Measurements from ENCODE around the gene ADGRL2. TPM values are rescaled to one million over a fixed set of nuclear protein-coding genes. Genes with fewer than 3 reads are reported as not detected.

The ADGRL2 gene
- polyA plus RNA-seq, 1 donor from 2014 or later, result 190 TPM

DNA sequence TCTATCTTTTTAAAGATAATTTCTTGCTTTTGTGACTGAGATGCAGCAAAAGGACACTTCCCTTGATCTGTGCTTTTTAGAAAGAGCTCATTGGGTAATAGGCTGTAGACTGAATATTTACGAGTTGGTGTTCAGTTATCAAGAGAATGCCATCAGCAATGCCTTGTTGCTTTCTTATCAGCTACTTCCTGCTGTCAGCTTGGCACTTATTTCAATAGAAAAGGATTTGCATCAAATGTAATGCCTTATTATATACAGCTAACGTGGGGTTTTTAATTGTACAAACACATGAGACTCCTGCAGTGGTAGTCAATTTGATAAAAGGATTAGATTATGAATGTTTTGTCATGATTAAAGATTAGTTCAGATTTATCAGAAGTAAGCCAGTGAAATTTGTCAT is 122.2 kb downstream of the ADGRL2 start:
- no peaks in the 10 kb centered on the region for H3K27me3 ChIP-seq (ENCODE audit: insufficient read depth, low read depth, low read length)
- H2AFZ ChIP-seq (ENCODE audit: low read depth, low read length), result no peak overlapping the region
- H3K36me3 ChIP-seq (ENCODE audit: insufficient read depth, low read length), result no peaks in the 10 kb centered on the region
- no peak overlapping the region for H3K4me3 ChIP-seq (ENCODE audit: low read length)
- TF ChIP-seq TAF1 (IDR thresholded peaks at IDR 0.05; ENCODE audit: low read depth) (no peak), SMC3 (conservative IDR thresholded peaks at IDR 0.05; ENCODE audit: poor library complexity) (no peak), POLR2AphosphoS5 (IDR thresholded peaks at IDR 0.05) (no peak), RAD21 (conservative IDR thresholded peaks at IDR 0.05) (no peak)
- H3K9me3 ChIP-seq (ENCODE audit: low read length), result no peaks in the 10 kb centered on the region
- H3K9me2 ChIP-seq (ENCODE audit: insufficient read depth, low read length), result no peaks in the 10 kb centered on the region
- H3K4me2 ChIP-seq (ENCODE audit: low read length), result no peak overlapping the region
- peaks cover 59% of the 10 kb centered on the region for H3K79me2 ChIP-seq (replicated peaks; ENCODE audit: insufficient read depth, low read length)
- no peaks in the 10 kb centered on the region for H4K20me1 ChIP-seq (ENCODE audit: insufficient read depth)
- peaks cover 7% of the 10 kb centered on the region for H3F3A ChIP-seq (ENCODE audit: insufficient read depth, low read length, poor library complexity, severe bottlenecking)
- H3K27ac ChIP-seq (ENCODE audit: low read length), result no peak overlapping the region
- no peak overlapping the region for H3K9ac ChIP-seq (ENCODE audit: low read length)

DNA sequence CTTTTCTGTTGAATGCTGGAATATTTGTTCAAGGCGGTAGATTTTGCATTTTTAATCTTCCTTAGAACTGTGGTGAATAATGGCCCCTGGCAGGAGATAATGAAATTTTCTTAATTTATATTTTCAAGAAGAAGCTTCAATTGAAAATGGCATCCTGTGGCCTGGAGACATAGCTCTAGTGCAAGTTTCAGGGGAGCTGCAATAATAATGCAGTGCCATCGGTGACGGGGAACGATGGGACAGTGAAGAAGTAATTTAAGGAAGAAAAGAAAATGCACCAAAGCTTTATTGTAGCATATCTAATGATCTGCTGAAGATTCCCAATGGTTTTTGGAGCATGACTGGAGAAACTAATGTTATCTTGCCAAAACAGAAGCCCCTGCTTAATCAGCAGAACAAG is 128.4 kb downstream of the ADGRL2 start:
- Histone ChIP-seq H4K20me1 (ENCODE audit: insufficient read depth) (no peaks in the 10 kb centered on the region), H2AFZ (ENCODE audit: low read depth, low read length) (no peak overlapping the region), H3K27ac (ENCODE audit: low read length) (no peak overlapping the region), H3K9ac (ENCODE audit: low read length) (no peak overlapping the region), H3K27me3 (ENCODE audit: insufficient read depth, low read depth, low read length) (no peaks in the 10 kb centered on the region), H3K4me2 (ENCODE audit: low read length) (no peak overlapping the region), H3K9me2 (ENCODE audit: insufficient read depth, low read length) (no peaks in the 10 kb centered on the region), H3F3A (ENCODE audit: insufficient read depth, low read length, poor library complexity, severe bottlenecking) (no peaks in the 10 kb centered on the region), H3K9me3 (ENCODE audit: low read length) (no peaks in the 10 kb centered on the region), H3K36me3 (ENCODE audit: insufficient read depth, low read length) (no peaks in the 10 kb centered on the region), H3K4me3 (ENCODE audit: low read length) (no peak overlapping the region), H3K79me2 (replicated peaks; ENCODE audit: insufficient read depth, low read length) (peaks cover 74% of the 10 kb centered on the region)
- no peak for TF ChIP-seq MXI1 (conservative IDR thresholded peaks at IDR 0.05; ENCODE audit: poor library complexity, severe bottlenecking)
- no peak for TF ChIP-seq POLR2AphosphoS5 (IDR thresholded peaks at IDR 0.05)
- TF ChIP-seq RAD21 (conservative IDR thresholded peaks at IDR 0.05), result no peak
- no peak for TF ChIP-seq SMC3 (conservative IDR thresholded peaks at IDR 0.05; ENCODE audit: poor library complexity)
- TF ChIP-seq, protein P1, sequence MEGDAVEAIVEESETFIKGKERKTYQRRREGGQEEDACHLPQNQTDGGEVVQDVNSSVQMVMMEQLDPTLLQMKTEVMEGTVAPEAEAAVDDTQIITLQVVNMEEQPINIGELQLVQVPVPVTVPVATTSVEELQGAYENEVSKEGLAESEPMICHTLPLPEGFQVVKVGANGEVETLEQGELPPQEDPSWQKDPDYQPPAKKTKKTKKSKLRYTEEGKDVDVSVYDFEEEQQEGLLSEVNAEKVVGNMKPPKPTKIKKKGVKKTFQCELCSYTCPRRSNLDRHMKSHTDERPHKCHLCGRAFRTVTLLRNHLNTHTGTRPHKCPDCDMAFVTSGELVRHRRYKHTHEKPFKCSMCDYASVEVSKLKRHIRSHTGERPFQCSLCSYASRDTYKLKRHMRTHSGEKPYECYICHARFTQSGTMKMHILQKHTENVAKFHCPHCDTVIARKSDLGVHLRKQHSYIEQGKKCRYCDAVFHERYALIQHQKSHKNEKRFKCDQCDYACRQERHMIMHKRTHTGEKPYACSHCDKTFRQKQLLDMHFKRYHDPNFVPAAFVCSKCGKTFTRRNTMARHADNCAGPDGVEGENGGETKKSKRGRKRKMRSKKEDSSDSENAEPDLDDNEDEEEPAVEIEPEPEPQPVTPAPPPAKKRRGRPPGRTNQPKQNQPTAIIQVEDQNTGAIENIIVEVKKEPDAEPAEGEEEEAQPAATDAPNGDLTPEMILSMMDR (IDR thresholded peaks at IDR 0.05; ENCODE audit: poor library complexity, severe bottlenecking), result no peak
- no peak for TF ChIP-seq EZH2 (IDR thresholded peaks at IDR 0.05; ENCODE audit: borderline replicate concordance, insufficient read depth, low read length, poor library complexity, severe bottlenecking)
- TF ChIP-seq, protein P2, sequence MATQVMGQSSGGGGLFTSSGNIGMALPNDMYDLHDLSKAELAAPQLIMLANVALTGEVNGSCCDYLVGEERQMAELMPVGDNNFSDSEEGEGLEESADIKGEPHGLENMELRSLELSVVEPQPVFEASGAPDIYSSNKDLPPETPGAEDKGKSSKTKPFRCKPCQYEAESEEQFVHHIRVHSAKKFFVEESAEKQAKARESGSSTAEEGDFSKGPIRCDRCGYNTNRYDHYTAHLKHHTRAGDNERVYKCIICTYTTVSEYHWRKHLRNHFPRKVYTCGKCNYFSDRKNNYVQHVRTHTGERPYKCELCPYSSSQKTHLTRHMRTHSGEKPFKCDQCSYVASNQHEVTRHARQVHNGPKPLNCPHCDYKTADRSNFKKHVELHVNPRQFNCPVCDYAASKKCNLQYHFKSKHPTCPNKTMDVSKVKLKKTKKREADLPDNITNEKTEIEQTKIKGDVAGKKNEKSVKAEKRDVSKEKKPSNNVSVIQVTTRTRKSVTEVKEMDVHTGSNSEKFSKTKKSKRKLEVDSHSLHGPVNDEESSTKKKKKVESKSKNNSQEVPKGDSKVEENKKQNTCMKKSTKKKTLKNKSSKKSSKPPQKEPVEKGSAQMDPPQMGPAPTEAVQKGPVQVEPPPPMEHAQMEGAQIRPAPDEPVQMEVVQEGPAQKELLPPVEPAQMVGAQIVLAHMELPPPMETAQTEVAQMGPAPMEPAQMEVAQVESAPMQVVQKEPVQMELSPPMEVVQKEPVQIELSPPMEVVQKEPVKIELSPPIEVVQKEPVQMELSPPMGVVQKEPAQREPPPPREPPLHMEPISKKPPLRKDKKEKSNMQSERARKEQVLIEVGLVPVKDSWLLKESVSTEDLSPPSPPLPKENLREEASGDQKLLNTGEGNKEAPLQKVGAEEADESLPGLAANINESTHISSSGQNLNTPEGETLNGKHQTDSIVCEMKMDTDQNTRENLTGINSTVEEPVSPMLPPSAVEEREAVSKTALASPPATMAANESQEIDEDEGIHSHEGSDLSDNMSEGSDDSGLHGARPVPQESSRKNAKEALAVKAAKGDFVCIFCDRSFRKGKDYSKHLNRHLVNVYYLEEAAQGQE (IDR thresholded peaks at IDR 0.05; ENCODE audit: borderline replicate concordance), result no peak
- no peak for TF ChIP-seq TAF1 (IDR thresholded peaks at IDR 0.05; ENCODE audit: low read depth)
- TF ChIP-seq EP300 (conservative IDR thresholded peaks at IDR 0.05; ENCODE audit: poor library complexity, severe bottlenecking), result no peak

DNA sequence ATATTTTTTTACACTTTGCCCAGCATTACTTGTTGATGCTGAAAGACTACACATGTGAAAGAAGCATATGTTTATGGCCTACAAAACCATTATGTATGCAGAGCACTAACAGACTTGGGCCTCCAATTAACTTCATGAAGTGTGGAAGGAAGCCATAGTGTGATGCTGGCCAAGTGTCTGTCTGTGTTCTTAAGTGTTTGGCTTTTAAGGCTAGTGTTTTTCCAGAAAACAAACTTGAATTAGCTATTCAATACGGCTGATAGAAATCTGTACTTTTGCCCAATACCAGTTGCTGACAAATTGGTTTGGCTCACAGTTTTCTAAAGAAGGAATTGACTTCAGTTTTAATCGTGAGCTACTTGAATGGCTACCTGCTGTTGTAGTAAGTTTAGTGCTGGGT is 136.1 kb downstream of the ADGRL2 start:
- Histone ChIP-seq H3K9me2 (ENCODE audit: insufficient read depth, low read length) (no peaks in the 10 kb centered on the region), H3K9ac (ENCODE audit: low read length) (no peak overlapping the region), H2AFZ (ENCODE audit: low read depth, low read length) (no peak overlapping the region), H3K36me3 (ENCODE audit: insufficient read depth, low read length) (no peaks in the 10 kb centered on the region), H3K79me2 (replicated peaks; ENCODE audit: insufficient read depth, low read length) (peaks cover 25% of the 10 kb centered on the region), H4K20me1 (ENCODE audit: insufficient read depth) (no peaks in the 10 kb centered on the region), H3F3A (ENCODE audit: insufficient read depth, low read length, poor library complexity, severe bottlenecking) (no peaks in the 10 kb centered on the region), H3K27me3 (ENCODE audit: insufficient read depth, low read depth, low read length) (no peaks in the 10 kb centered on the region), H3K9me3 (ENCODE audit: low read length) (no peaks in the 10 kb centered on the region), H3K4me3 (ENCODE audit: low read length) (no peak overlapping the region), H3K4me2 (ENCODE audit: low read length) (no peak overlapping the region), H3K27ac (ENCODE audit: low read length) (no peak overlapping the region)
- TF ChIP-seq RAD21 (conservative IDR thresholded peaks at IDR 0.05), result no peak
- no peak for TF ChIP-seq TAF1 (IDR thresholded peaks at IDR 0.05; ENCODE audit: low read depth)
- TF ChIP-seq SMC3 (conservative IDR thresholded peaks at IDR 0.05; ENCODE audit: poor library complexity), result no peak
- TF ChIP-seq POLR2AphosphoS5 (IDR thresholded peaks at IDR 0.05), result no peak
- TF ChIP-seq MXI1 (conservative IDR thresholded peaks at IDR 0.05; ENCODE audit: poor library complexity, severe bottlenecking), result no peak

Measured in neural cell (in vitro differentiated cells).